SK-N-SH treated with all-trans-retinoic acid at 6 μM for 48 hours (cell line): ENCODE measurements around the gene MALSU1.

ENCODE experiments used
- ESRRG ChIP-seq: fragments of 250-450 bp; sonication (Bioruptor Pico); IDR thresholded peaks from 2 replicates; pipeline ENCODE4 v1.6.1; 2021; ENCODE audit warnings: mild to moderate bottlenecking
- ISL1 ChIP-seq: fragments of 250-450 bp; sonication (Bioruptor Pico); IDR thresholded peaks from 2 replicates; pipeline ENCODE4 v2.1.2; 2022; ENCODE audit warnings: mild to moderate bottlenecking, moderate library complexity
- PPARA ChIP-seq: fragments of 250-450 bp; sonication (Bioruptor Pico); IDR thresholded peaks from 2 replicates; pipeline ENCODE4 v1.5.0; 2020; ENCODE audit warnings: mild to moderate bottlenecking, borderline replicate concordance
- TF ChIP-seq, protein P1 (sequence below): fragments of 250-450 bp; sonication (Bioruptor Pico); IDR thresholded peaks from 2 replicates; pipeline ENCODE4 v1.5.1; 2020; ENCODE audit warnings: low read depth, mild to moderate bottlenecking, moderate library complexity
- TF ChIP-seq, protein P2 (sequence below): fragments of 250-450 bp; sonication (Bioruptor Pico); IDR thresholded peaks from 2 replicates; pipeline ENCODE4 v1.8.0; 2020; ENCODE audit warnings: mild to moderate bottlenecking, moderate library complexity, borderline replicate concordance
- TF ChIP-seq, protein P3 (sequence below): fragments of 250-450 bp; sonication (Bioruptor Pico); IDR thresholded peaks from 2 replicates; pipeline ENCODE4 v1.5.1; 2021; ENCODE audit warnings: mild to moderate bottlenecking, moderate library complexity

DNA sequence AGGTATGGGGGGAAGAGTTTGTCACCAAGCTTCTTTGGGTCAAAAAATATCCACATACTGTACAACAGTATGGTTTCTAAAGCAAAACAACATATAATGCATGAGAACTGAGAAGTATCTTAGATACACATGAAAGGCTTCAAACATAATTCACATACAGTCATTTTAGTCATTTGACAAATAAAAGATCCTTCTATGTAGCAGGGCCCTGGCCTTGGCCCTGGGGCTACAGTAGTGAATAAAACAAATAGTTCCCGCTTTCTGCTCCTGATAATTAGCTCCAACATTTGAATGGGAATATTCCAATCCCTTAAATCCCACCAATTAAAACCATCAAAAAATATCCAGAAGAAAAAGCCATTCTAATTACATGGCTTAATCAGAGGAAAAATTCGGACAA lies 51.3 kb downstream of the MALSU1 start:
- TF ChIP-seq, protein P1, sequence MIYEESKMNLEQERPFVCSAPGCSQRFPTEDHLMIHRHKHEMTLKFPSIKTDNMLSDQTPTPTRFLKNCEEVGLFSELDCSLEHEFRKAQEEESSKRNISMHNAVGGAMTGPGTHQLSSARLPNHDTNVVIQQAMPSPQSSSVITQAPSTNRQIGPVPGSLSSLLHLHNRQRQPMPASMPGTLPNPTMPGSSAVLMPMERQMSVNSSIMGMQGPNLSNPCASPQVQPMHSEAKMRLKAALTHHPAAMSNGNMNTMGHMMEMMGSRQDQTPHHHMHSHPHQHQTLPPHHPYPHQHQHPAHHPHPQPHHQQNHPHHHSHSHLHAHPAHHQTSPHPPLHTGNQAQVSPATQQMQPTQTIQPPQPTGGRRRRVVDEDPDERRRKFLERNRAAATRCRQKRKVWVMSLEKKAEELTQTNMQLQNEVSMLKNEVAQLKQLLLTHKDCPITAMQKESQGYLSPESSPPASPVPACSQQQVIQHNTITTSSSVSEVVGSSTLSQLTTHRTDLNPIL (CRISPR knock-in tag): no peak
- no peak for TF ChIP-seq ISL1 (CRISPR knock-in tag)
- TF ChIP-seq ESRRG (CRISPR knock-in tag): no peak
- TF ChIP-seq, protein P2, sequence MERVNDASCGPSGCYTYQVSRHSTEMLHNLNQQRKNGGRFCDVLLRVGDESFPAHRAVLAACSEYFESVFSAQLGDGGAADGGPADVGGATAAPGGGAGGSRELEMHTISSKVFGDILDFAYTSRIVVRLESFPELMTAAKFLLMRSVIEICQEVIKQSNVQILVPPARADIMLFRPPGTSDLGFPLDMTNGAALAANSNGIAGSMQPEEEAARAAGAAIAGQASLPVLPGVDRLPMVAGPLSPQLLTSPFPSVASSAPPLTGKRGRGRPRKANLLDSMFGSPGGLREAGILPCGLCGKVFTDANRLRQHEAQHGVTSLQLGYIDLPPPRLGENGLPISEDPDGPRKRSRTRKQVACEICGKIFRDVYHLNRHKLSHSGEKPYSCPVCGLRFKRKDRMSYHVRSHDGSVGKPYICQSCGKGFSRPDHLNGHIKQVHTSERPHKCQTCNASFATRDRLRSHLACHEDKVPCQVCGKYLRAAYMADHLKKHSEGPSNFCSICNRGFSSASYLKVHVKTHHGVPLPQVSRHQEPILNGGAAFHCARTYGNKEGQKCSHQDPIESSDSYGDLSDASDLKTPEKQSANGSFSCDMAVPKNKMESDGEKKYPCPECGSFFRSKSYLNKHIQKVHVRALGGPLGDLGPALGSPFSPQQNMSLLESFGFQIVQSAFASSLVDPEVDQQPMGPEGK (CRISPR knock-in tag): no peak
- TF ChIP-seq PPARA: no peak
- TF ChIP-seq, protein P3, sequence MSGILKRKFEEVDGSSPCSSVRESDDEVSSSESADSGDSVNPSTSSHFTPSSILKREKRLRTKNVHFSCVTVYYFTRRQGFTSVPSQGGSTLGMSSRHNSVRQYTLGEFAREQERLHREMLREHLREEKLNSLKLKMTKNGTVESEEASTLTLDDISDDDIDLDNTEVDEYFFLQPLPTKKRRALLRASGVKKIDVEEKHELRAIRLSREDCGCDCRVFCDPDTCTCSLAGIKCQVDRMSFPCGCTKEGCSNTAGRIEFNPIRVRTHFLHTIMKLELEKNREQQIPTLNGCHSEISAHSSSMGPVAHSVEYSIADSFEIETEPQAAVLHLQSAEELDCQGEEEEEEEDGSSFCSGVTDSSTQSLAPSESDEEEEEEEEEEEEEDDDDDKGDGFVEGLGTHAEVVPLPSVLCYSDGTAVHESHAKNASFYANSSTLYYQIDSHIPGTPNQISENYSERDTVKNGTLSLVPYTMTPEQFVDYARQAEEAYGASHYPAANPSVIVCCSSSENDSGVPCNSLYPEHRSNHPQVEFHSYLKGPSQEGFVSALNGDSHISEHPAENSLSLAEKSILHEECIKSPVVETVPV (CRISPR knock-in tag): no peak
